Measurements from ENCODE around the gene TNMD.
"Not testable (repeated sequence)": the region's sequence is repeated elsewhere in the genome, so short reads cannot be mapped to it uniquely, and the experiment has no call there.

Gene TNMD

GRCh38 chrX:100584611-100585010 lies at the start of gene TNMD:
TSS of gene TNMD (plus strand) at chrX:100584936. CDS start at chrX:100585019, 83 bp downstream.
- no peak for DNase-seq

- not testable (repeated sequence) for DNase-seq
Measured at GRCh38 chrX:100565534-100565933, 19.2 kb upstream of the TNMD start.

- DNase-seq, result no peak
Measured at GRCh38 chrX:100586747-100587146, 2.0 kb downstream of the TNMD start.

GRCh38 chrX:100587861-100588260 lies 3.1 kb downstream of the TNMD start:
- no peak for DNase-seq

GRCh38 chrX:100591256-100592051 lies 6.7 kb downstream of the TNMD start:
- DNase-seq, result no peak

GRCh38 chrX:100593126-100593525 lies 8.4 kb downstream of the TNMD start:
- no peak for DNase-seq

GRCh38 chrX:100593581-100593980 lies 8.8 kb downstream of the TNMD start:
- DNase-seq, result no peak

GRCh38 chrX:100596601-100597000 lies 11.9 kb downstream of the TNMD start:
- DNase-seq, result no peak

GRCh38 chrX:100599456-100599855 lies 14.7 kb downstream of the TNMD start:
- no peak for DNase-seq

- no peak for DNase-seq
Measured at GRCh38 chrX:100600340-100600739, 15.6 kb downstream of the TNMD start.

GRCh38 chrX:100600758-100601157 lies 16.0 kb downstream of the TNMD start:
- no peak for DNase-seq

- DNase-seq, result no peak
Measured at GRCh38 chrX:100606753-100607152, 22.0 kb downstream of the TNMD start.

- DNase-seq, result no peak
Measured at GRCh38 chrX:100609591-100609990, 24.9 kb downstream of the TNMD start.

GRCh38 chrX:100611951-100612350 lies 27.2 kb downstream of the TNMD start:
- no peak for DNase-seq

- DNase-seq, result peak; percentile 56
Measured at GRCh38 chrX:100615005-100615404, 30.3 kb downstream of the TNMD start.

GRCh38 chrX:100623001-100623400 lies 38.3 kb downstream of the TNMD start:
- DNase-seq, result no peak

GRCh38 chrX:100625985-100626491 lies 41.3 kb downstream of the TNMD start:
- no peak for DNase-seq

GRCh38 chrX:100635040-100635439 lies 50.3 kb downstream of the TNMD start:
- no peak for DNase-seq

GRCh38 chrX:100635989-100636320 lies 51.2 kb downstream of the TNMD start:
- no peak for DNase-seq

GRCh38 chrX:100636321-100636991 lies 51.7 kb downstream of the TNMD start, which contains the start of gene TSPAN6:
TSS of gene TSPAN6 (minus strand) at chrX:100636806. CDS start at chrX:100636694, 112 bp downstream.
- DNase-seq, result peak; percentile 80

GRCh38 chrX:100642290-100642689 lies 57.6 kb downstream of the TNMD start:
- DNase-seq, result no peak

- no peak for DNase-seq
Measured at GRCh38 chrX:100643212-100643611, 58.5 kb downstream of the TNMD start.

GRCh38 chrX:100643956-100644860 lies 59.5 kb downstream of the TNMD start, which contains the start of gene SRPX2:
TSS of gene SRPX2 (plus strand) at chrX:100644199. CDS start at chrX:100646323, 2,124 bp downstream.
- peak; percentile 87 for DNase-seq

Data from HCEC 1CT (cell line).